GM12874 (cell line): Measurements from ENCODE around the gene SEPTIN10.

Experiments used
- CTCF ChIP-seq: IDR thresholded peaks from 2 replicates; pipeline ENCODE4 v1.5.1; 2011; ENCODE audit warnings: low read depth, mild to moderate bottlenecking, control low read depth, low read length, moderate library complexity; ENCODE audit not compliant: insufficient read depth

SEPTIN10 gene

GRCh38 chr2:109519513-109519912, 94.3 kb downstream of the SEPTIN10 start:
- TF ChIP-seq CTCF, result no peak

DNA sequence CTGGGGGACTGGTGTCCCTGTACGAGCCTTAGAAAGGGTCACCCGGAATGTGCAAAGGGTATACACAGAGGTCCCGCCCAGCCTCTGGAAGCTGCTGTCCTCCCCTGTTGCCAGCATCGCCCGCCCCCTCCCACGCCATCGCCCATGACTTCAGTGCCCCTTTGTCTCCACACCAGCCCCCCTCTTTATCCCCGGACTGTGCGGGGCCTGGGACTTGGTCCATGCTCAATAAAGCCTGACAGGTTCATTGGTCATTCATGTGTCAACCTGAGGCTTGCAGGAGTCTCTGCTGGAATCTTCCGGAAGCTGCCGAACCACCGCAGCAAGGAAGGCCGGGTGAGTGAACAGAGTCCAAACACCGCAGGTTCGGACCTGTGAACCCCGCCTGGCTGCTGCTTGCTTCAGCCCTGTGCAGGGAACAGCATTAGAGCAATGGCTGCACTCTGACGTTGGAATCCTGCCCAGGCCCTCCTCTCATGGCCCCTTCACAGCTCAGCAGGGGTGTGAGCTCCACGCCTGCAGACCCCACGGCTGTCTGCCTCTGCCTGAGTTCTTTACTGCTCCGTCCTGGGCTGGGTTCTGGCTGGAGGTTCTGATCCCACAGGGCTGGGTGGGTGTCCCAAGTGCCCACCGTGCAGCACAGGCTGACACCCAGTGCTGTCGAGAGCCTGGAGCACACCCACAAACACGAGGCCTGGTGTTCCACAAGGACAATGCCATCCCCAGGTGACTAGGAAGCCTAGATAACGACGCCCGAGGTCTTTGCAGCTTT, 96.5 kb downstream of the SEPTIN10 start:
- TF ChIP-seq CTCF, result no peak

DNA sequence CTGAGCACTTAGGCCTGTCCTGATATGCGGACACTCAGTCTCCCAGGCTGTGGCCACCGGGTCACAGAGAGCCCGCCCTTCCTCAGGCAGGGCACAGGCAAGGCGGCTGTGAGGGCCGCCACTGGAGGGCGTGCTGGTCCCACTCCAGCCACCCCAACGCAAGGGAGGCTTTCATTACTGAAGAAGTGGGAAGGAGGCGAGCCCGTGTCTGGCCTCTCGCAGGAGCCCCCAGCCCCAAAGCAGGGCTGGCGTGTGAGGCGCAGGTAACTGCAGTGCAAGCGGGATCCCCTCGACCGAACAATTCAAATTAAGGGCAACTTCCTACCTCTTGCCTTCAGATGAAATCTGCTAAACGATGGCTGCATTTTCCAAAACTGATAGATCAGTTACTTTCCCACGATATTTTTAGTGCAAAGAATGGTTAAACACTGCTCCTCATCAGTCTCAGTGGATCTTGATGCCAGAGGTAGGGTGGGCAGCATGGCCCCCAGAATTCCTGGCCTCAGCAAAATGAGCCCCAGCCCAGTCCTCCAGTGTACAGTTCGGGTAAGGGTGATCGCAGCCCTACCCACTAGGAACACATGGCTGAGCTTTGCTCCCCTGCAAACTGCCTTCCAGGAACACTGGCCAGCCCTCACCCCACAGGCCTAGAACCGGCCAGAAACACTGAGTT, 97.2 kb downstream of the SEPTIN10 start:
- TF ChIP-seq CTCF, result peak; percentile 81

GRCh38 chr2:109514857-109515256, 98.9 kb downstream of the SEPTIN10 start:
- no peak for TF ChIP-seq CTCF

DNA sequence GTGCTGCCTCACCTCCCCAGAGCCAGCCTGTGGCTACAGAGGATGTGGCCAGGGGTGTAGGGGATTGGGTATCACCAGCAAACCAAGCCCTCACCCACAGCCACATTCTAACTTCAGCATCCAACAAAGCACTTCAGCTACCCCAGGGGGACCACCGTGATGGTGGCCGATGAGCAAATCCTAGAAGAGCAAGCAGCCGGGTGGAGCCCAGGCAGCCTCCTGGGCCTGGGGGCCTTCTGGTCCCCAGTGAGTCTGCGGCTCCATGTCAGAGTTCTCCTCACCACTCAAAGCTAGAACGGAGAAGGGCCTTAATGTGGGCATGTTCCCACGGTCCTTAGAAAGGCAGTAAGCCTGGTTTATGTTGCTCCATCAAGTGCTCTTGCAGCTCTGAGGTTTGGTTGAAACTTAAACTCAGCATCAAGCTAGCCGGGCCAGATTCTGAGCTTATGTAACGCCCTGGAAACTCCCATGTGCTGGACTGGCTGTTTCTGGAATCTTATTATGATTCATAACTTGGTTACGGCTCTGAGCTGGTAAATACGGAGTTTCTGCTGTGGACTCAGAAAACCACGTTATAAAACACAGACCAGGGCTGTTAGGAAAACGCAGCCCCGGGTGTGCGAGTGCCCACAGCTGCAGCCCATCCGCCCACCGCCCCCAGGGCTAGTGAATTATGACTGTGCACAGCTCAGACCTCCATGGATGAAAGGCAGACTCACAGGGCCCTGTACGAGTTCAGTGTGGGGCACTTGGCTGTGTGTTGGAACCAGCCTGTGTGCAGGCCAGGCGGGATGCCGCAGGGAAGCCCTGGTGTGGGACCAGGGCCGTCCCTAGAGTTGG, 99.8 kb downstream of the SEPTIN10 start:
- no peak for TF ChIP-seq CTCF

DNA sequence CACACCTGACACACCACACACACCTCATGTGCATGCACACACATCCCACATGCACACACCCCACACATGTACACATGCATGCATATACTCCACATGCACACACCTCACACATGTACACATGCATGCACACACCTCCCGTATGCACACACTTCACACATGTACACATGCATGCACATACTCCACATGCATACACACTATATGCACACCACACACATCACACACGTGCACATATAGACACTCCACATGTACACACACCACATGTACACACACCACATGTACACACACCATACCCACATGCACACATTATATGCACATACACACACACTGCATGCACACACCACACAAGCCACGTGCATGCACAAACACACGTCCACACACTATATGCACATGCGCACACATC, 100.5 kb downstream of the SEPTIN10 start:
- TF ChIP-seq CTCF, result no peak

DNA sequence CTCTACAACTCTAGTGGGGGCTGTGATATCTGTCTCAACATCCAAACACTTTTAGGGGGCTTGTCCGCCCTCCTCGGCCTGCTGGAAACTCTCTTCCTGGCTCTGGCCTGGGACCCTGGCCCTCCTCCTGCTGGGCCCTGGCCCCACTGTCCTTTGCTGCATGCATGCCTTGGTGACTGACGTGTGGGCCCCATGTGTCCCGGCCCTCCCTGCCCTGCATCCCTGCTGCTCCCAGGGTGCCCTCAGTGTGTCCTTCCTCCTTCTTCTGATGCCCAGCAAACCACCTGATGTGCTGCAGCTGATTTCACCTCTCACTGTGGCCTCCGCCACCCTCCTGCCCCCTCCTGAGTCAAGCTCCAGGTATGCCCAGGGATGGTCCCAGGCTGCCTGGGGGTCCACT, 101.7 kb downstream of the SEPTIN10 start:
- TF ChIP-seq CTCF, result no peak
